Central memory CD4-positive, alpha-beta T cell (primary cell): ENCODE data around the gene ZNF112.
"Not testable (repeated sequence)": the region's sequence is repeated elsewhere in the genome, so short reads cannot be mapped to it uniquely, and the experiment has no call there.

ENCODE experiments used
- DNase-seq: peaks from one replicate; pipeline ENCODE4 v3.0.0; 2022
- total RNA-seq, 3 experiments: gene quantifications; one replicate each; lab custom pipeline; 2026; lab: John Stamatoyannopoulos, UW

Gene ZNF112
- 0.19 to 0.27 (median 0.21) reads per million in 3 experiments for total RNA-seq

DNA sequence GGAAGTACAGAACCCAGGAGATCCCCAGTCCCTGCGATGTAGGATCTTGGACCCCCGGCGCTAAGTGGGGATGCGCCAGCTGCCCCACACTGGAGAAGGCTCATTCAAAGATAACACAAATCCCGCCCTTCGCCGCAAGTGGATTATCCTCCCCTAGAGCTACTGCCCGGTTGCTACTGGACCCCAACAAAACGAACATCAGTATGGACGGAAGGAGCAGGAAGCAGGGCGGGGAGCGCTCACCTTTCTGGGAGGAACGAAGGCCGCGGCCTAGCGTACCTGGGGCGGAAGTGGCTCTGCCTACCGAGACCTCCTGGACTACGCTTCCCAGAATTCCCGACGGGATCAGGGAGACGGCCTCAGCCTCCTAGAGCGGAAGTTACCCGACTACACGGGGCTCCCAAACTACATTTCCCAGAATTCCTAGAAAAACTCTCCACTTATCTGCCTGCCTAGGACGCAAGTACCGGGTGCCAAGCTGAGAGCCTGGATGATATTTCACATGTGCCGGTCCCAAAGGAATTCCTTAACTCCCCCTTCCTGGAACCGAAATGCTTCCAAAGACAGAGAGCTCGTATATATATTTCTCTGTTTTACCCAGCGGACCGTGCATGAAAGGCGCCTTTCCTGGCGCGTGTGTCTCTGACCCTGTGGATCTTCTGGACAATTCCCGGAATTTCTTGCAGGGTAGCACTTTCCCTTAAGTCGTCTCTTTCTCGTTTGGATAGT, at the start of gene ZNF112:
TSS of gene ZNF112 (minus strand) at position 298 of the 729 bp plus-strand sequence. CDS start 16,141 bp downstream, outside the sequence.
- no peak for DNase-seq

DNA sequence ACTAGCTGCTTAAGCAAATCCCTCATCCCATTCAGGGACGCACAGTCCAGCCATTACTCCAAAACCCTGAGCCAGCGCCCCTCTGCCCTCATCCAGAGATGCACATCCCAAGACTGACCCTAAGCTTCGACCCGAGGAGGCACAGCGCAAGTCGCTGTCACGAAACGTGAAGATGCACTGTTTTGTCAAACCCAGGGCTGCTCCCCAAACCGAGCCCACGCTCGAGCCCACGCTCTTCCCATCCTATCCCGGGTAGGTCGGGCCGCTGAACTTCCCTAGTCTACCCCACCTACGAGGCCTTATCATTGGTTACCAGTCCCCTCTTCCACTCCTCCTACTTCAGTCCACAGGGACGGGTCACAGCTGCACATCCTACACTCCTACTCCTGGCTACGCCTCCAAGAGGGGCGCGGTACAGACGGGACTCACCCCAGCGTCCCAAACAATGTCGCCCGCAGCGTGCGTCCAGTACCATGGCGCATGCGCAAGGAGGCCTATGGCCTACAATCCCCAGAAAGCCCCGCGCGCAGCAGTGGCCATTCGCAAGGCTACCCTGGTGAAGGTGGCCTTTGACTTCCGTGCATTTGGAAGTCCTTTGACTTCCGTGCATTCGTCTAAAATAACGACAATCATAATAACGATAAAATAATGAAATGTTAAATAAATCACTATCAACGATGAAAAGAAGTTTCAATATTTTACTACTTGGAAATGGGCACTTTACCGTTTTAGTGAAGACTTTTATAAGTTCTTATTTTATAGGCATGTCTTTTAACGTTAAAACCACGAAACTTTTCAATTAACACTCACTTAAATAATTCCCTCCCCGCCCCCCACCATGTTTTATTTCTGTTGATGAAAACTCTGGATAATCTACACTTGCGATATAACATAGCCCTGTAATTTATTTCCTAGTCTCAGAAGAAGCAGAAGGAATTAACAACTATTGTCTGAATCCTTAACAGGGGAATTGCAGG, 44.9 kb upstream of the ZNF112 start, which contains the start of gene ZNF285:
TSS of gene ZNF285 (minus strand) at position 470 of the 977 bp plus-strand sequence. CDS start 4,395 bp downstream, outside the sequence.
- peak; percentile 68 for DNase-seq

DNA sequence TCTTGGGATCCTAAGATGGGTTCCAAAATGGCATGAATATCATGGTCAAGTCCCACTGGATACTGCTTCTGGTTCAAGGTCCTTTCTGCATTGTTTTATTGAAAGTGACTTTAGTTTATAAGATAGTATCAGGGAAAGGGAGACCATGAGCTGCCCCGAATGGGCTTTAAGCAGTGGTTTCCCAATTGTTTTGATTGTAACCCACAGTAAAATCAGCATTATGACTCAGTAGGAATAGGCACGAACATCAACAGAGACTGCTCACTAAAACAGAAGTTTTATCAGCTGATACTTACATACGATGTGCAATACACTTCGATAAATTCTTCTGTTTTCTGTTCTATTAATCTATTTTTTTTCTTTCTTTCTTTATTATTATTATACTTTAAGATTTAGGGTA, 32.8 kb upstream of the ZNF112 start:
- not testable (repeated sequence) for DNase-seq

- no peak for DNase-seq
These were observed 18.3 kb upstream of the ZNF112 start for GRCh38 chr19:44374789-44375188.

DNA sequence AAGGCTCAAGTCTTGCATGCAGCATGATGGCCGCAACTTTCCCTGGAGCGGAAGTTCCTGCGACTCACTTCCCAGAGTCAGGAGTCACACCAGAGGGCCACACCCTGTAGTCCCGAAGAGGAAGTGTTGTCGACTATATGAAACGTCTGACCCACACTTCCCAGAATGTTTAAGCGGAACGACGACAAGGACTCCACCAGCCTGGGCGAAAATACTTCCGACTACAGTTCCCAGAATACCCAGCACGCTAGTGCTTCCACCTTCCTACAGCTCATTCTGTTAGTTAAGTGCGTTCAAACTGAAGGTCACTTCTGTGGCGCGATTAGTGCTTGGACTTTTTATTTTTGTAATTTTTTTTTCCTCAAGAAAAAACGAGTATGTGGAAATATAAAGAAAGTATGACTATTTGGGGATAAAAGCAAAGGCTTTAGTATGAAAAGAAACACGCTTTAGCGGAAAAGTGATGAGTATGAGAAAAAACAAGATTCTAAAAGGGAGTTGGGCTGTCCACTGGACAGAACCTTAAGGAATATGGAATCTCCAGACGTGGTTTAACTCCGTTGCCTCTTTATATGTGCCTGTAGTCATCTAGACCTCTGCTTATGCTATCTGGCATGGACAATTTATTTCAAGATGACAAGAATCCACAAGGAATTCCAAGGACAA, 15.5 kb upstream of the ZNF112 start:
- DNase-seq = no peak

GRCh38 chr19:44367024-44367423, 10.5 kb upstream of the ZNF112 start:
- no peak for DNase-seq

GRCh38 chr19:44346556-44346955, 9.9 kb downstream of the ZNF112 start:
- DNase-seq = no peak

GRCh38 chr19:44345959-44346358, 10.5 kb downstream of the ZNF112 start:
- no peak for DNase-seq

DNA sequence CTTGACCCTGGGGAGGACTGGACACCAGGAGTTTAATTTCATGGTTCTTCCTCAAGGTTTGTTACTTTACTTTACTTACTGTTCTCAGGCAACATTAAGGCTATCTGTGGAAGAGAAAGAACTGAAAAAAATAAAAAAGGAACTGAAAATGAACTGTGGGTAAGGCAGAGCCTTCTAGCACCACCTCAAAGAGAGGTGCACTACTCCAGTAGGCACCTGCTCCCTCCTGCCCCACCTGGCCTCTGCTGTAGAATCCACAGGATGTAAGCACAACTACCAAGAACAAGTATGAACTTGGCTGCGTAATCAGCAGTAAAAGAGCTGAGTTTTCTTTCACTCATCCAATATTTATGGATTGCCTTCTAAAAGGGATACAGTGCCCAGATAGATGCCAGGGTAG, 12.2 kb downstream of the ZNF112 start:
- no peak for DNase-seq

- DNase-seq = no peak
These were observed 14.7 kb downstream of the ZNF112 start for GRCh38 chr19:44341794-44342193.

- DNase-seq = not testable (repeated sequence)
These were observed 21.8 kb downstream of the ZNF112 start for GRCh38 chr19:44334639-44335038.

- DNase-seq = no peak
These were observed 24.3 kb downstream of the ZNF112 start for GRCh38 chr19:44332145-44332544.

DNA sequence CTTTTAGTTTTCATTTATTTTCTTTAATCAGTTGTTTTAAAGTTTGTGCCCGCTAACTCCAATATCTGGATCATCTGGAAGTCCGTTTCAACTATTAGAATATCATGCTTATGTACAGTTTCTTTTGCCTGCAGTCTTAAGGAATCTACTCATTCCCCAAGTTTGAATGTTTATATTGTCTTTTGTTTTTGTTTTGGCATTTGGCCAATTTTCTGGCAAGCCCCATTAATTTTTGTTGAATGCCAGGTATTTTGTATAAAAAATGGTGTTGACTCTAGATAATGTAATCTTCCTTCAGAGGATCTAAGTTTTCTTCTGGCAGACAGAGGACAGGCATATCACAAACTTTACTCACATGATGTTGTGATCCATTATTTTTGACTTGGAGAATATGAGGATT, 40.6 kb downstream of the ZNF112 start:
- no peak for DNase-seq

GRCh38 chr19:44313231-44313630, 43.2 kb downstream of the ZNF112 start:
- no peak for DNase-seq

DNA sequence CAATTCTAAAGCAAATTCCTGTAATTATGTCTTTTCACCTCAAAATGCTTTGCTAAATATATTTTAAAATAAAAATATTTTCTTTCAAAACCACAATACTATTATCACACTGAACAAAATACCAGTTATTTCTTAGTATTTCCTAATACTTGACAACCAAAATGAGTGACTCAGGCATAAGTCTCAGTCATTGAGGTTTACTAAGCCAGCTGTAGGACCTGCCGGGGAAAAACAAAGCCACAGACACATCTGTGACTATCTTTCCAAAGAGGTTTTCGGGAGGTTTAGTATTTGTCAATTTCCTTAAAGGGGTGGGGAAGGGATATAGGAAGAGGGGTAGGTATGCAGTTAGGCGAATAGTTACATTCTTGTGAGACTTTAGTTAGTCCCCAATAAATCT, 48.5 kb downstream of the ZNF112 start:
- DNase-seq = no peak

GRCh38 chr19:44306283-44306682, 50.2 kb downstream of the ZNF112 start:
- no peak for DNase-seq

GRCh38 chr19:44305457-44305856, 51.0 kb downstream of the ZNF112 start:
- no peak for DNase-seq

GRCh38 chr19:44304659-44305193, 51.8 kb downstream of the ZNF112 start, which contains the start of gene ZNF235:
TSS of gene ZNF235 (minus strand) at chr19:44305025. CDS start at chr19:44303404, 1,621 bp downstream.
- DNase-seq = peak; percentile 61

DNA sequence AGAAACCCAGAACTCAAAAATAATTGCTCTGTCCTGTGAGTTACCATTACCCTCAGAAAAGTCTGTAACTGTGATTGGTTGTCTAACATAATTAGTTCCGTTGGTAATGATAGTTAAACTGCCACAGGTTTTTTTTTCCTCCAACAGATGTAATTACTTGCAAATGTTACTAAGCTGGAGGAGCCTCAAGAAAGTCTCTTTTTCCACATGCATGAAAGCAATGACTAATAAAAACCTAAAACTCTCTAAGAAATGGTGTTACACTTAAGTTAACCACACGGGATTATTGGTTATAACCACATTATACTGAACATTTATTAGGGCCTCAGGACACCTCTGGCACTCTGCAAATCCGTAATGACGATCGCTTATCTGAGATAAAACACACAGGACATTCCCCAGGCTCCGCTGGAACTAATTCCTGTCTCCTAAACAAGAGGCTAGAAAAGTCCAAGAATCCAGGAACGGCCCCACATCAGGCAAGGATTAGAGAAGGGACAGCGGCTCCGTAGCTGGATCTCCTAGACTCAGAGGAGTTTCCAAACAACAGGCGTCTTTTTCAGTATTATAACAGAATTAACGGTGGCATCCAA, 52.4 kb downstream of the ZNF112 start:
- no peak for DNase-seq

DNA sequence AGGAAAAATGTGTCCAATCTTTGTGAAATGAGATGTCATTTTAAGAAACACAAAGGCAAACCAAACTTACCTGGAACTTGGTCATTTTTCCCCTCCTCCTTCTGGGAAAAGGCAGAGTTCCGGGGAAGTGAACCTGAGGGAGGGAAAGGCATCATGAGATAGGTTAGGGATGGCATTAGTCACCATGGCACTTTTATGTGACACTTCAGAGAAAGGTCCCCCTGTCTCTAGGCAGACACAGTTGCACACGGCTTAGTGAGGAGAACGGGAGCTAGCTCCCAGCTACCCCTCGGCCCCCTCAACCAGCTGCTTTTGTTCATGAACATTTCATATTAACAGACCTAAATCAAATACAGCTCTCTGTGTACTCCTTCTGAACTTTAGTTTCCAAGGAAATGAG, 53.2 kb downstream of the ZNF112 start:
- no peak for DNase-seq

GRCh38 chr19:44284968-44285367, 71.5 kb downstream of the ZNF112 start:
- DNase-seq = no peak

DNA sequence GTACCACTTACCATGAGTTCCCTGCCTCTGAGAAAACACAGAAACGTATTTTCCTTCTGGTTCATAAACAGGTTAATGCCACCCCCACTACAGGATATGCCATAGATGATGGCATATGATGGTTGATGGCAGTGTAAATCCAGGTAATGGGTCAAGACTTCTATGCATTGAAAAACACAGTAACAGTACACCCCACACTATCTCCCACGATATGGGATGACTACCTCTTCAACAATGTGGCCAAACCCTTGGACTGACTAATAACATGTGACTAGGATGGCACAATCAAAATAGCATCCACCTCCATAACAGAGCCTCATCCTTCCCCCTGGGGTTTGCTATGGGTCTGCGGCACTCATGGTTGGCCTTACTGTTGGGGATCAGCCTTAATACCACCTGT, 73.6 kb downstream of the ZNF112 start:
- DNase-seq = no peak
